Left renal pelvis (tissue), 4 donors: ENCODE results near the gene ABHD12. TPM values are rescaled to one million over a fixed set of nuclear protein-coding genes. Genes with fewer than 3 reads are reported as not detected.

Experiments used
- DNase-seq, 4 donors: peaks; one replicate each; pipeline ENCODE4 v3.0.0-alpha.2; 2013; ENCODE audit warnings: low read depth in 4 of 4, low spot score in 3 of 4
- polyA plus RNA-seq, 4 donors: library from polyadenylated mRNA; unstranded; fragments of 120-200 nt; gene quantifications; one replicate each; pipeline ENCODE4 v1.2.1, GENCODE V29; 2013; ENCODE audit not compliant: insufficient read length in 4 of 4

The ABHD12 gene
- polyA plus RNA-seq, 4 donors = 38.7 to 62.1 (median 56.5) TPM

DNA sequence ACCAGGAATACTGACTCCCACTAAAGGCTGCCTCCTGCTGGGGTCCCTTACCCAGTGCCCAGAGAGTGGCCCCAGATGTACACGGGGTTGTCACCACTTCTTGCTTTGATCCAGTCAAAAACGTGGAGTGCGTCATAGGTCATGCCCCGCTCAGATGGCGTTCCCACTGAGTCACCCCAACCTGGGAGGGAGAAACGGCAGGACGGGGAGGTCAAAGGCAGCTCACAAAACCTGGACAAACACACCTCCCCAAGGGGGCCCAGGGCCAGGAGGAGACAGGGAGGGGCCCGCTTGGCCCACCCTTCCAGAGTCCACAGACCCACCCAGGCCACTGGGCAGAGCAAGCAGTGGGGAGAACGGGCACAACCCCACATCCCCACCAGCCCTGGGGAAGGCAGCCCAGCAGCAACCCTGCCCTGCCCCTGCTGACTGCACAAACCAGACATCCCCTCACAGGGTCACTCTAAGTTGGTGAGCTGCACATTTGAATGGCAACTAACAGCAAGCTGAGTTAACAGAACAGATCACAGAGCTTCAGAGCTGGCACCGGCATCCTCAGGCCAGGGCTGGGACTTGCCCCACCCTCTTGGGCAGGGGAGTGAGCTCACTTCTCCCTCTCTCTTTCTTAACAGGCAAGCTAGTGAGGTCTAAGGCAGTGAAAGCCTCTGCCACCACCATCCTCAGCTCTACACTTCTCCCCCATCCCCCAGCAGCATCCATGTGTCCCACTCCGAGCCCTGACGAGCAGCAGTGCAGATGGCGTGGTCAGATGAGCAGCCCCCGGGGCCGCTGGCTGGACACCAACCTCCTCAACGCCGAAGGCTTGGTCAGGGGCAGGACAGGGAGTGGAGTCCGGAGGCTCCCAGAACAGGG lies 81.0 kb downstream of the ABHD12 start:
- DNase-seq = no peak

DNA sequence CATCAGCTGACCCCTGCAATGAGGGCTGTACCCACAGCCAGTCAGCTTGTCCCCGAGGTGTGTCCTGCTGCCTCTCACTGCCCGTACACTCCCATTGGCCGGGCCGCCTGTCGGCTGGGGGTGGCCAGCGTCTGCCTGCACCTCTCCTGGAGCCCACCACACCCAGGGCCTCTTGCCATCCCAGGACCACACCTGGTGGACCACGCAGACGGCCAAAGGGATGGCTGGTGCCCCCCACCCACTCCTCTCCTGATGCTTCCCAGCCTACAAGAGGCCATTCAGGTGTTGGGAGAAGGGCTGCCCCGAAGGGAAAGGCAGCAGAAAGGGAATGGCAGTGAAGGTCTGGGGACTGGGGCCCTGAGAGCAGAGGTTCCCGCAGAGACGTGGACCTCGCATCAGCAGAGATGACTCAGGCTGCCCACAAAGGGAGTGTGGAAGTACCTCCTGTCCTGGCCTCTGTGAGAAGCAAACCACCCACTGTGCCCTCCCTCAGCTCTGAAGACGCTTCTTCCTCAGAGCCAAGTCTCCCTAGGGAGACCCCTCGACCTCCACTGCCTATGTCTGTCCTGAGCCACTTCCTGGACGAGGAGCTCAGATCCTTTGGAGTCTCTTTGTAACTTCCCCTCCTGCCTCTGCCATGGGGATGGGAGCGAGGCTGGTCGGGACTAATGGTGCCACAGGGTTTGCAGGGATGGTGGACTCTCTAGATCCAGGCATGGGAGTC lies 81.8 kb downstream of the ABHD12 start:
- DNase-seq = no peak

DNA sequence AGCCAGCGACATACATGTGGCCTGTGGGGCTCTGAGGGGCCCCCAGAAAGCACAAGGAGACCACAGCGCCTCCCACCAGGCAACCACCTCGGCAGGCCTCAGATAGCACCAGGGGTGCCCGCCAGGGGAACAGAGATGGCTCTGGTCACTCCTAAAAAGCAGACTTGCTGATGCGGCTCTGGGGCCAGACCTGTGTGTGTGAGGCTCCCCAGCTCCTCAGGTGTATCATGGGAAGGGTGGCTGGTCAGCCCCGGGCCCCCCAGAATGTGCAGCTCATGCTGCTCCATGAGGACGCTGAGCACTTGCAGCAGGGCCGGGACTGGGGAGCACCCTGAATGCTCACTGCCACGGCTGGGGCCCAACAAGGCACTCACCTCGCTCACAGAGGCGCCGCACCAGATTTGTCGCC lies 82.5 kb downstream of the ABHD12 start:
- no peak for DNase-seq

DNA sequence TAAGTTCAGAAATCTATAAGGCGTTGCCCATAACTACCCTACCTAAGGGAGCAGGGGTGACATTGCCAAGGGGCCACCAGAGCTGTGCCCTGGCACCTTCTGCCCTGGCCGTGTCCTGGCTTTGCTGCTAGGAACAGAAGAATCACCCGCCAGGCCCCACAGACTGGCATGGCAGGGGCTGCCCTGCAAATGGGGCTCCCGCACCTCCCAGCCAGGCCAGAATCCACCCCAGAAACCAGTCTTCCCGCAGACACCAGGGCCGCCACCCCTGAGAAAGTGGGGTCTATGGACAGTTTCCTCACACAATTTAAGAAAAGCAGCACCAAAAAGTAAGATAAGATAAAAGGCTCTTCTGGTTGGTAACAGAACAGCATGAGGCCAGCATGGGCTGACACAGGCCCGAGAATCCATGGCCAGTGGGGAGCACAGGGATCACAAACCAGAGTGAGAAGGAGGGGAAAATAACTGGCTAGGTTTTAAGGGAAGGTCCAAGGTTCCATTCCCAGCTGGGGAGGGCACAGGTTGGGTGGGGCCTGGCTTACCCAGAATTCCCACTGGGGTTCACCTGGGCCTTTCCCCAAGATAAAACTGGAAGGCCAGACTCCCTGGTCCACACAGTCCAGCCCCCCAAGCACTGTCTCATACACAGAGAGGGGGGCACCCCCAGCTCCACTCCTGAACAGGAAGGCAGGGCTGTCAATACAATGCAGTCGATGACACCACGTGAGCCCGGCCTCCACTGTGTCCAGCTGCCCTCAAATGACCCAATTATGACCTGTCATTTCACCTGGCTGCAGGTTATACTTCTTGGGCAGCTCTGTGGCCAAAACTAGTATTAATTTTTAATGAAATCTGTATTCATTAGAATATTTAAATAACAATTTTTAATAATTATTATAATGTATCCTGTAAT lies 83.4 kb downstream of the ABHD12 start:
- DNase-seq = no peak

- no peak for DNase-seq
Observed at GRCh38 chr20:25304025-25304549, 86.5 kb downstream of the ABHD12 start.

DNA sequence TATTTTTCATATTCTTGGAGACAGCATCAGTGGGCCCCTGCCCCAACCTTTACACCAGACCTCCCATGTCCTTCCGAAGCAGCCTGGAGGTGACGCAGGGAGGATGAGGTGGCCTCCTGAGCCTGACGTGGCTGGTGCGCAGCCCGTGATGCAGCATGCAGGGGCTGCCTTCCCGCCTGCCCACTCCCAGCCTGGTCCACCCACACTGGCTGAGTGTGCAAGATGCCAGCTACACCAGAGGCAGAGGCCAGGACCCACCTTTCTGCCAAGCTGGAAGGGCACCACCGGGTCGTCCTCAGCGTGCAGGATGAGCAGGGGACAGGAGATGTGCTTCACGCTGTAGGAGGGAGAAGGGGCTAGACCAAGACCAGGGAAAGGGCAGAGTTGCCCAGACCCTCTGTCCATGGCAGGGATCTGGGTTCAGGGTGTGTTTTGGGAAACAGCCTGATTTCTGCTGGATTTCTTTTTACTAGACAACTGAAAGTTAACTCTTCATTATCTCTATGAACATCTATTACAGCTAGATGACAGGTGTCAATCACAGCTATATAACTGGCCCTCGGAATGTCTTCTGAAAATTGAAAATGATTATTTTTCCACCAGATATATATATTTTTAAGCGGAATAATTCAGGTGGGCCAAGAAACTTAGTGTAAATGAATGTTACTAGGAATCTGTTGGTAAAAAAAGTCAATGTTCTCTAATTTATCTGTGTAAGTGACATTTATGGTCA lies 87.2 kb downstream of the ABHD12 start:
- DNase-seq = no peak

GRCh38 chr20:25302596-25302995 lies 88.0 kb downstream of the ABHD12 start:
- DNase-seq = no peak

DNA sequence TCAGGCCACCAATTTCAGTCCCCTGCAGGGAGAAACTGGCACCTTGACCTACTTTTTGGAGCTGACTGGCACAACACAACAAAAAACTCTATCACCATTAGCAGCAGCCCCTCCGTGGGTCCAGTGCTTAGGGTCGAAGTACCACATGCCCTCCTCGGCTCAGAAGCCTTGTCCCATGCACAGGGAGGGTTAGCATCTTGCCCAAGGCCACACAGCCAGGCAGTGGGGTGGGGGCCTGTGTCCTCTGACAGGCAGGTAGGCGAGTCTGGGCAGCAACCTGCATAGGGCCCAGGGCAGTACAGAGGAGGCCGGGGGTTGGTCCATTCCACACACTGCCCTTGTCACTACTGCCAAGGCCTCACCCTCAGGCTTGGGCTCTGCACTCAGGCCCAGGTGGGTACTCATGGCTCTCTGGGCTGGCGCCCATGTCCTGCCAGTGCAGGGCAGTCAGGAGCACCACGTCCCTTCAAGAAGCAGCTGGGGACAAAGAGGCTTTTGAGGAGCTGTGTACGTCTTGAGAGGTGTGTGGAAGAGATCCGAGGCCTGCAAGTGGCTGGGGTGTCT lies 89.2 kb downstream of the ABHD12 start:
- no peak for DNase-seq

GRCh38 chr20:25300496-25301170 lies 90.0 kb downstream of the ABHD12 start:
- DNase-seq = no peak

DNA sequence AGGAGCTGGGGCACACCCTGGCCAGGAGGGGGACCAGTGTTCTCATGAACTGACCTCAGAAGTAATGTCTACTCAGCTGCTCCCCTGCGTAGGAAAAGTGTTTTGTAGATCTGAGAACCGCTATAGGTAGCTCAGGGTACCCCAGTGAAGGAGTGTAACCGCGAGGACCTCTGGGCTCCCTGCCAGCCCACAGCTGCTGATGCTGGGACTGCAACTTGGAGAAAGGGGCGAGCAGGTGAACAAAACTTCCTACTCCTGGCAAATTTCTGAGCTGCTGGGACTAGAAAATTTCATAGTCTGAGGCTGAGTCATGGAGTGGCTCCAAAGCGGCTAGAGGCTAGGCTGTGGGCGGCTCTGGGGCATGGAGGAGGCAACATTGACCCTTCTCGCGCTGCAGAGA lies 90.8 kb downstream of the ABHD12 start:
- DNase-seq = no peak

- no peak for DNase-seq
Observed at GRCh38 chr20:25297141-25297905, 93.3 kb downstream of the ABHD12 start.

DNA sequence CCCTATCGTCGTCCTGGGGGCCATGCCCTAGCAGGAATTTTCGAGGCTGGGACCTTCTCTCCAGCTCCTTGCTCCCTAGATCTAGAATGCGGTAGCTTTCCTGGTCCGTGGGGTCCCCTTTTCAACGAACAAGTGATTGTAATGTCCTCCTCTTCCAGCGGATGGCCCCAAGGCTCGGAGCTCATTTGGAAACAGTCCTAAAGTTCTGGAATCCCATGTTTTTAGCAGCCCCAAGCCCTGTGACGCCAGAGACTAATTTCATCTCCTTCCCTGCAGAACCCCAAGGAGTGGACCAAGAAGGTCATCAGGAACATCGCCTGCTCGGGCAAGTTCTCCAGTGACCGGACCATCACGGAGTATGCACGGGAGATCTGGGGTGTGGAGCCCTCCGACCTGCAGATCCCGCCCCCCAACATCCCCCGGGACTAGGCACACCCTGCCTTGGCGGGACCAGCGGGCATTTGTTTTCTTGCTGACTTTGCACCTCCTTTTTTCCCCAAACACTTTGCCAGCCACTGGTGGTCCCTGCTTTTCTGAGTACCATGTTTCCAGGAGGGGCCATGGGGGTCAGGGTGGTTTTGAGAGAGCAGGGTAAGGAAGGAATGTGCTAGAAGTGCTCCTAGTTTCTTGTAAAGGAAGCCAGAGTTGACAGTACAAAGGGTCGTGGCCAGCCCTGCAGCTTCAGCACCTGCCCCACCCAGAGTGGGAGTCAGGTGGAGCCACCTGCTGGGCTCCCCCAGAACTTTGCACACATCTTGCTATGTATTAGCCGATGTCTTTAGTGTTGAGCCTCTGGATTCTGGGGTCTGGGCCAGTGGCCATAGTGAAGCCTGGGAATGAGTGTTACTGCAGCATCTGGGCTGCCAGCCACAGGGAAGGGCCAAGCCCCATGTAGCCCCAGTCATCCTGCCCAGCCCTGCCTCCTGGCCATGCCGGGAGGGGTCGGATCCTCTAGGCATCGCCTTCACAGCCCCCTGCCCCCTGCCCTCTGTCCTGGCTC lies 94.2 kb downstream of the ABHD12 start:
- DNase-seq = no peak

GRCh38 chr20:25295386-25296093 lies 95.1 kb downstream of the ABHD12 start:
- DNase-seq = no peak

GRCh38 chr20:25294459-25295385 lies 95.9 kb downstream of the ABHD12 start:
- DNase-seq = peak in 3 of 4 donors; percentile 20 to 24 (median 24)

DNA sequence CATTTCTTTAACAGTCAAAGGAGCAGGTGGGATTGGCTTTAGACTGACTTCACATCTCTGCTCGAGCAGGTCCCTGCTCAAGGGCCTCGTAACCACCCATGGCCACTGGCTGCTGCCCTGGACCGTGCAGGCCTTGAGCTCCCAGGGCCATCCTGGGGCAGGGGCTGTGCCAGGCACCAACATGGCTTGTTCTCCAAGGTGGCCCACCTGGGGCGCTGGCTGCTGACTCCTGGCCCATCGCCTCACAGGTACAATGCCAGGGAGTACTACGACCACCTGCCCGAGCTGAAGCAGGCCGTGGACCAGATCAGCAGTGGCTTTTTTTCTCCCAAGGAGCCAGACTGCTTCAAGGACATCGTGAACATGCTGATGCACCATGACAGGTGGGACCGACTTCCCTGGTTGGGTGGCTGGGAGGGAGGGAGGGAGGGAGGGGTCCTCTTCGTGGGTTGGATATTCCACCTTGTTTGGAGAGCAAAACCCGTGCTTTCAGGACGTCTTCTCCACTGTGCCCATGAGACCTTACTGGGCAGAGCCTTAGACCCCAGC lies 96.7 kb downstream of the ABHD12 start:
- no peak for DNase-seq
